Motor neuron (in vitro differentiated cells): ENCODE results near the gene E2F8. TPM values are rescaled to one million over a fixed set of nuclear protein-coding genes. Genes with fewer than 3 reads are reported as not detected.

Experiments used
- ATAC-seq, 8 experiments: fragments of 200-7000 bp; cut with Tn5 transposase; replicated peaks in 6 of 8; 2 replicates each; pipeline ENCODE4 v1.8.0; 2021; ENCODE audit warnings: mild to moderate bottlenecking in 8 of 8, moderate library complexity in 8 of 8
- H3K27ac ChIP-seq, 2 donors: fragments of 250-450 bp; sonication (Bioruptor Pico); 2 replicates each; pipeline ENCODE4 v1.9.0; 2021; ENCODE audit warnings: antibody characterized with exemption in 2 of 2, mild to moderate bottlenecking in 2 of 2, moderate library complexity in 1 of 2
- H3K4me1 ChIP-seq, 2 donors: fragments of 250-450 bp; sonication (Bioruptor Pico); replicated peaks in 1 of 2; 2 replicates each; pipeline ENCODE4 v1.6.1; 2021; ENCODE audit warnings: antibody characterized with exemption in 2 of 2, mild to moderate bottlenecking in 2 of 2, moderate library complexity in 1 of 2
- H3K4me3 ChIP-seq, 5 donors: fragments of 250-450 bp; sonication (Bioruptor Pico); 2 replicates each; pipeline ENCODE4 v1.9.0; 2021; ENCODE audit warnings: antibody characterized with exemption in 5 of 5, mild to moderate bottlenecking in 5 of 5, moderate library complexity in 4 of 5
- WGBS, 10 experiments: fragments of 450-650 bp; shearing (Covaris generic); methylation state at CpG; one replicate each; pipeline ENCODE4 v1.0.0; 2022; 5-methylcytosine and 5-hydroxymethylcytosine counted together
- in situ Hi-C, 9 experiments: fragments of 400-800 bp; cut with MboI; loops; one replicate each; pipeline ENCODE4 v1.15.0; 2021; ENCODE audit warnings: low sequenced_read_pairs in 9 of 9, low pct_unique_long_range_greater_than_20kb in 2 of 9; ENCODE audit not compliant: unreplicated experiment in 9 of 9
- total RNA-seq, 8 experiments: library from RNA; unstranded; fragments of 300-600 nt; gene quantifications; 2 replicates each; pipeline versions ENCODE4 v1.2.3 to v1.2.4, GENCODE V29; 2022

The E2F8 gene
- total RNA-seq, 8 experiments from 2014 or later = 0.11 to 6.9 (median 1.1) TPM; not detected in 1

DNA sequence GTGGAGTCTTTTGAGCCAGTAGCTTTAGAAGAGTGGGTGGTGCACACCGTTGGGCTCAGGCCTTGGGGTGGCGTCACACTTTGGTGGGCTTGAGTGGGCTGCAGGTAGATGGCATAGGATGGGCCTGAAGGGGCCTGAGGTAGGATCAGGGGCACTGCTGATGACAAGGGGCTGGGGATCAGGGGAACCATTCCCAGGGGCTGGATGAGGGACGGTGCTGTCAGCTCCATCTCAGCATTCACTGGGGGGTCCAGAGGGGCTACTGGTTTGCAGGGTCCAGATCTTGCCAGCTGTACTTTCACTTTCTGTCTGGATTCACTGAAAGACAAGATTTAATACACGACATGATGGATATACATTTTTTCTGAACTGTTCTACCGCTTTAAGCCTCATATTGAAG lies 11.1 kb downstream of the E2F8 start:
- WGBS, 10 experiments = 94 to 100% (median 100%) methylated on average over 1 to 2 of the region's 5 CpGs; no CpG with 5 or more reads in 6 of the 10 experiments
- Histone ChIP-seq H3K4me3 (no peak overlapping the region), H3K27ac (no peak overlapping the region), H3K4me1 (no peaks in the 10 kb centered on the region)
- in situ Hi-C loops = loop anchor here in 1 of 9 experiments (25.0 kb wide), 1 partner anchor 167 kb away; the partner anchor contains the start of gene MRGPRX2
- ATAC-seq = no peak

- WGBS, 10 experiments = 80 to 100% (median 93%) methylated on average over 1 to 3 of the region's 3 CpGs; no CpG with 5 or more reads in 2 of the 10 experiments
- ATAC-seq = no peak
- Histone ChIP-seq H3K4me3 (no peak overlapping the region), H3K27ac (no peak overlapping the region), H3K4me1 (no peaks in the 10 kb centered on the region)
- in situ Hi-C loops = loop anchor here in 1 of 9 experiments (25.0 kb wide), 1 partner anchor 167 kb away; the partner anchor contains the start of gene MRGPRX2
These were observed 11.8 kb downstream of the E2F8 start for GRCh38 chr11:19228968-19229367.

GRCh38 chr11:19226378-19227195 lies 14.2 kb downstream of the E2F8 start:
- 72 to 96% (median 84%) methylated on average over 2 to 6 of the region's 6 CpGs for WGBS, 10 experiments
- Histone ChIP-seq H3K4me3 (no peak overlapping the region), H3K4me1 (no peaks in the 10 kb centered on the region), H3K27ac (no peak overlapping the region)
- ATAC-seq = no peak
- in situ Hi-C loops = loop anchor here in 1 of 9 experiments (25.0 kb wide), 1 partner anchor 164 kb away; the partner anchor contains the start of gene MRGPRX2

DNA sequence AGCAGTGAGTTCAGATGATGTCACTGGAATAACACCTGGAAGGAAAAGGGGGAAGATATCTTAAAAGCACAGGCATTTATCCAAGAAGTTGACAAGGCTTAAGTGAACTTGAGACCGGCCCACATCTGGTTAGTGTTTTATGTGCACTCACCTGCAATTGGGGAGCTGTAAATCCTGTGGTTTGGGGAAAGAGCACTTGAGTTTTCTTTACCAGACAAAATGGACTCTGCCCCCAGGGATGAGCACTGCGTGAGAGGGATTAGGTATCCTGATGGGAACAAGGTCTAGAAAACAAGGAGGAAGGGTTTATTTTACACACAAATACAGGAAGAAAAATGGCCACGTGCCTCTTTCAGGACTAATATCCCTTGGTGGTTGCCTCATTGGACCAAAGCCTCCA lies 15.2 kb downstream of the E2F8 start:
- 40 to 100% (median 100%) methylated on average over 1 to 3 of the region's 3 CpGs; no CpG with 5 or more reads in 5 of the 10 experiments for WGBS, 10 experiments
- Histone ChIP-seq H3K27ac (no peak overlapping the region), H3K4me3 (no peak overlapping the region), H3K4me1 (no peaks in the 10 kb centered on the region)
- in situ Hi-C loops = loop anchor here in 1 of 9 experiments (25.0 kb wide), 1 partner anchor 163 kb away; the partner anchor contains the start of gene MRGPRX2
- ATAC-seq = no peak

- no peaks in the 10 kb centered on the region for H3K4me1 ChIP-seq
- no peak for ATAC-seq
- in situ Hi-C loops = loop anchor here in 1 of 9 experiments (25.0 kb wide), 1 partner anchor 163 kb away; the partner anchor contains the start of gene MRGPRX2
- H3K4me3 ChIP-seq = no peak overlapping the region
- no peak overlapping the region for H3K27ac ChIP-seq
- 94 to 100% (median 96%) methylated on average over 2 to 5 of the region's 6 CpGs; no CpG with 5 or more reads in 6 of the 10 experiments for WGBS, 10 experiments
These were observed 15.6 kb downstream of the E2F8 start for GRCh38 chr11:19225123-19225522.

- in situ Hi-C loops = no loop called here
- H3K4me1 ChIP-seq = no peaks in the 10 kb centered on the region
- 8 to 96% (median 77%) methylated on average over 2 to 3 of the region's 3 CpGs; no CpG with 5 or more reads in 1 of the 10 experiments for WGBS, 10 experiments
- H3K4me3 ChIP-seq = no peak overlapping the region
- no peak overlapping the region for H3K27ac ChIP-seq
- no peak for ATAC-seq
These were observed 19.6 kb downstream of the E2F8 start for GRCh38 chr11:19220903-19221724.

DNA sequence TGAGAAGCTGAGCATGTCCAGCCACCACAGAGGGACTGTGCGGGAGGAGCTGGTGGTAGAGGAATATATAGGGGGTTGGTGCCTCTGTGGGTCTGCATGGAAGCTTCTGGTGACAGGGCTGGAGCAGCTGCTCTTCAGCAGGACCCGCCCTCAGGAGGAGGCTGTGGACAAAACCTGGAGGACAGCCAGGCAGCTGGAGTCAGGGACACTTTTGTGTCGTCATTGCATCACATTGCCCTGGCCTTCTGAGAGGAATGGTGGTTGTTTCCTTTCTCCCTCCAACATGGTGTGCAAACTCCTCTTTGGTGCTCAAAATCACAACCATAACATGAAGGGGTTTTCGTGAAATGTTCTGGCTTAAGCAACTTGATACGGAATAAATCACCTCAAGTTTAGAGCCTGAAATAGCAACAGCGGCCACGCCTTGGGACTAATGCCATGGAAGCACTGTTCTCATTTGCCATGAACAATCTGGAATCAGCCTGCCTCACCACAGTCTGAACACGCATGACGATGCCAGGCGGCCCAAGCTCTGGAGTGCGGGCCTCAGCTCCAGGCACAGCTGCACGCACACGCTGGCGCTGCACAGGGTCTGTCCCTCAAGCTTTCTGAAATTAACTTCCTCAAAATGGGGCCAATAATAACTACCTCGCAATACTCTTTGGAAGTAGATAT lies 21.8 kb downstream of the E2F8 start:
- in situ Hi-C loops = no loop called here
- ATAC-seq = peak in 3 of 8 experiments; percentile 56 to 88 (median 81)
- Histone ChIP-seq H3K4me1 (no peaks in the 10 kb centered on the region), H3K27ac (no peak overlapping the region), H3K4me3 (no peak overlapping the region)
- 28 to 100% (median 90%) methylated on average over 1 to 13 of the region's 15 CpGs; no CpG with 5 or more reads in 1 of the 10 experiments for WGBS, 10 experiments

GRCh38 chr11:19218216-19218615 lies 22.5 kb downstream of the E2F8 start:
- Histone ChIP-seq H3K4me3 (no peak overlapping the region), H3K27ac (no peak overlapping the region), H3K4me1 (no peaks in the 10 kb centered on the region)
- WGBS, 10 experiments = 33 to 97% (median 80%) methylated on average over 1 to 3 of the region's 3 CpGs; no CpG with 5 or more reads in 3 of the 10 experiments
- in situ Hi-C loops = no loop called here
- ATAC-seq = no peak

DNA sequence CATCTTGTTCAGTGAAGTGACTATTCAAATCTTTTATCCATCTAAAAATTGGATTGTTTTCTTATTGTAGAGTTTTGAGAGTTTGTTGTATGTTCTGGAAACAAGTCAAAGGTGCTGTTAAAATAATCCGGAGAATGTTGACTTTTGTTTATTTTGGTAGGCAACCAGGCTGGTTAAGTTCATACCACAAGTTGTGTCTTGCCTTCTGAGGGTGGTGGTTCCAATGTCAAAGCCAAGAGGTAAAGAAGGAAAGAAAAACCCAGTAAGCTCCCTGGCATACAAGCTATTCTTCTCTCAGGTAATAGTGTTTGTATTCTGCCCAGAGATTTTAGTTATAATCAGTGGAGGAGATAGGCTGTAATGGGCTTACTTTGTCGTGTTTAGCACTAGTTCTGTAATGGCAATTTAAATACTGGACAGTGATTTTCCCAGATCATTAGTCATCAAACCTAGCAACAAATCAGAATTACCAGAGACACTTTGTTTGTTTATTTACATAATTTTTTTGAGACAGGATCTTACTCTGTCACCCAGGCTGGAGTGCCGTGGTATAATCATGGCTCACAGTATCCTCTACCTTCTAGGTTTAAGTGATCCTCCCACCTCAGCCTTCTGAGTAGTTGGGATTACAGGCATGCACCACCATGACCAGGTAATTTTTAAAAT lies 23.9 kb downstream of the E2F8 start:
- Histone ChIP-seq H3K4me3 (no peak overlapping the region), H3K27ac (no peak overlapping the region), H3K4me1 (no peaks in the 10 kb centered on the region)
- WGBS, 10 experiments = 0 to 100% (median 50%) methylated on average over 1 to 3 of the region's 3 CpGs; no CpG with 5 or more reads in 1 of the 10 experiments
- in situ Hi-C loops = no loop called here
- peak in 1 of 8 experiments; percentile 16 for ATAC-seq

DNA sequence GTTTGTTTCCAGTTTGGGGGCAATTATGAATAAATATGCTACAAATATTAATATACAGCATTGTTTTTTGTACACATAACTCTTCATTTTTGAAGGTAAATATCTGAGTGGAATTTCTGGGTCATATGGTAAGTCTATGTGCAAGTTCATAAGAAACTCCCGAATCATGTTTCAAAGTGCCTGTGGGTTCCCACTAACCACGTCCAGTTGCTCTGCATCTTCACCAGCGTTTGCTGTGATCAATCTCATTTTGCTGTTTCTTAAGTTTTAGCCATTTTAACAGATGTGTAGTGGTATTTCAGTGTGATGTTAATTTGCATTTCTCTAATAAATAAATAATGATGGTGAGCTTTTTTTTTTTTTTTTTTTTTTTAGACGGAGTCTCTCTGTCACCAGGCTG lies 24.7 kb downstream of the E2F8 start:
- in situ Hi-C loops = no loop called here

GRCh38 chr11:19209617-19210370 lies 31.0 kb downstream of the E2F8 start:
- no peak for ATAC-seq
- in situ Hi-C loops = no loop called here
- no peak overlapping the region for H3K4me3 ChIP-seq

More for the DNA sequence above, 24.7 kb downstream of the E2F8 start:
- Histone ChIP-seq H3K4me1 (no peaks in the 10 kb centered on the region), H3K4me3 (no peak overlapping the region), H3K27ac (no peak overlapping the region)
- ATAC-seq = no peak
- 0 to 100% (median 67%) methylated on average over 1 to 3 of the region's 4 CpGs; no CpG with 5 or more reads in 3 of the 10 experiments for WGBS, 10 experiments

More at GRCh38 chr11:19209617-19210370, 31.0 kb downstream of the E2F8 start:
- WGBS, 10 experiments = 28 to 91% (median 79%) methylated on average over 1 to 4 of the region's 4 CpGs
- Histone ChIP-seq H3K27ac (no peak overlapping the region), H3K4me1 (no peaks in the 10 kb centered on the region)
